K562 (cell line): Measurements from ENCODE around the gene MRPL28. TPM values are rescaled to one million over a fixed set of nuclear protein-coding genes. Genes with fewer than 3 reads are reported as not detected.

ENCODE experiments used
- HBP1 ChIP-seq: fragments of 450-650 bp; formaldehyde crosslinking; IDR thresholded peaks from 2 replicates; pipeline ENCODE4 v1.4.0; 2022; ENCODE audit warnings: missing genetic modification characterization
- MTA1 ChIP-seq: fragments of 450-650 bp; IDR thresholded peaks from 2 replicates; pipeline ENCODE4 v1.6.1; 2017; ENCODE audit warnings: borderline replicate concordance
- SMARCA5 ChIP-seq: fragments of 450-650 bp; IDR thresholded peaks from 2 replicates; pipeline ENCODE4 v1.6.1; 2016
- SP1 ChIP-seq: sonication (generic); formaldehyde crosslinking; IDR thresholded peaks from 2 replicates; pipeline ENCODE4 v1.8.1; 2022; ENCODE audit warnings: mild to moderate bottlenecking, missing genetic modification reagents
- WHSC1 ChIP-seq: IDR thresholded peaks from one replicate; pipeline ENCODE4 v1.6.1; 2012; ENCODE audit warnings: low read length, control low read depth, inconsistent platforms
- XRCC5 ChIP-seq: fragments of 200-400 bp; formaldehyde crosslinking; IDR thresholded peaks from 2 replicates; pipeline ENCODE4 v1.6.1; 2017; ENCODE audit warnings: low read depth, mild to moderate bottlenecking, low read length
- ZNF146 ChIP-seq: IDR thresholded peaks from one replicate; pipeline ENCODE4 v1.6.1; 2018; ENCODE audit warnings: missing compliant biosample characterization; ENCODE audit not compliant: unreplicated experiment
- ZNF3 ChIP-seq: fragments of 250-450 bp; sonication (Bioruptor Pico); IDR thresholded peaks from 2 replicates; pipeline ENCODE4 v1.5.0; 2021; ENCODE audit warnings: mild to moderate bottlenecking, moderate library complexity
- polyA plus RNA-seq, 8 experiments: library from polyadenylated mRNA; depleted of rRNA in 4 of 8; stranded (reverse) in 5 of 8; unstranded in 3 of 8; fragments of >200 nt; fragmentation: Nextera tagmentation in 2 of 8; fragmentation: Illumina TruSeq in 1 of 8; extraction: Ambion mirVana in 2 of 8; extraction: Trizol in 1 of 8; gene quantifications; 2 replicates each; pipeline versions ENCODE4 v1.2.1 to v1.2.3, GENCODE V29; 2011 to 2014; ENCODE audit warnings: inconsistent platforms in 1 of 8, missing spikeins in 1 of 8
- total RNA-seq, 7 experiments: library from RNA; depleted of rRNA in 6 of 7; stranded (reverse); fragments of >200 nt in 6 of 7; fragmentation: Illumina TruSeq in 2 of 7; extraction: Trizol in 2 of 7; gene quantifications; 2 replicates each; pipeline versions ENCODE4 v1.2.1 to v1.2.3, GENCODE V29; 2011 to 2021; ENCODE audit warnings: low replicate concordance in 1 of 7
- TF ChIP-seq, protein P1 (sequence below): fragments of 450-650 bp; IDR thresholded peaks from 2 replicates; pipeline ENCODE4 v1.7.0; 2016; ENCODE audit warnings: borderline replicate concordance
- TF ChIP-seq, protein P2 (sequence below): sonication (generic); formaldehyde crosslinking; IDR thresholded peaks from 2 replicates; pipeline ENCODE4 v1.8.1; 2022; ENCODE audit warnings: missing genetic modification reagents

MRPL28 gene
- total and polyA plus RNA-seq, 9 of the 15 experiments (the other 6 are each of a cell fraction or from before 2014, with no cell fraction given), result 2.5 to 323 (median 175) TPM

GRCh38 chr16:397736-398332 lies 27.5 kb upstream of the MRPL28 start (continued):
- TF ChIP-seq XRCC5 (no peak), ZNF146 (CRISPR knock-in tag) (no peak), WHSC1 (no peak), SMARCA5 (no peak), HBP1 (CRISPR knock-in tag) (no peak), MTA1 (no peak), ZNF3 (CRISPR knock-in tag) (0 out of 2 replicates have a peak, but pooled peaks have one; percentile 8), SP1 (CRISPR knock-in tag) (peak; percentile 40; the same call in 1 of the 2 replicates)
- TF ChIP-seq, protein P1, sequence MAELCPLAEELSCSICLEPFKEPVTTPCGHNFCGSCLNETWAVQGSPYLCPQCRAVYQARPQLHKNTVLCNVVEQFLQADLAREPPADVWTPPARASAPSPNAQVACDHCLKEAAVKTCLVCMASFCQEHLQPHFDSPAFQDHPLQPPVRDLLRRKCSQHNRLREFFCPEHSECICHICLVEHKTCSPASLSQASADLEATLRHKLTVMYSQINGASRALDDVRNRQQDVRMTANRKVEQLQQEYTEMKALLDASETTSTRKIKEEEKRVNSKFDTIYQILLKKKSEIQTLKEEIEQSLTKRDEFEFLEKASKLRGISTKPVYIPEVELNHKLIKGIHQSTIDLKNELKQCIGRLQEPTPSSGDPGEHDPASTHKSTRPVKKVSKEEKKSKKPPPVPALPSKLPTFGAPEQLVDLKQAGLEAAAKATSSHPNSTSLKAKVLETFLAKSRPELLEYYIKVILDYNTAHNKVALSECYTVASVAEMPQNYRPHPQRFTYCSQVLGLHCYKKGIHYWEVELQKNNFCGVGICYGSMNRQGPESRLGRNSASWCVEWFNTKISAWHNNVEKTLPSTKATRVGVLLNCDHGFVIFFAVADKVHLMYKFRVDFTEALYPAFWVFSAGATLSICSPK, result no peak
- TF ChIP-seq, protein P2, sequence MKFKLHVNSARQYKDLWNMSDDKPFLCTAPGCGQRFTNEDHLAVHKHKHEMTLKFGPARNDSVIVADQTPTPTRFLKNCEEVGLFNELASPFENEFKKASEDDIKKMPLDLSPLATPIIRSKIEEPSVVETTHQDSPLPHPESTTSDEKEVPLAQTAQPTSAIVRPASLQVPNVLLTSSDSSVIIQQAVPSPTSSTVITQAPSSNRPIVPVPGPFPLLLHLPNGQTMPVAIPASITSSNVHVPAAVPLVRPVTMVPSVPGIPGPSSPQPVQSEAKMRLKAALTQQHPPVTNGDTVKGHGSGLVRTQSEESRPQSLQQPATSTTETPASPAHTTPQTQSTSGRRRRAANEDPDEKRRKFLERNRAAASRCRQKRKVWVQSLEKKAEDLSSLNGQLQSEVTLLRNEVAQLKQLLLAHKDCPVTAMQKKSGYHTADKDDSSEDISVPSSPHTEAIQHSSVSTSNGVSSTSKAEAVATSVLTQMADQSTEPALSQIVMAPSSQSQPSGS (CRISPR knock-in tag), result no peak
